HG03159 (cell line): Measurements from ENCODE around the gene FOXK2.

ENCODE experiments used
- ATAC-seq: cut with Tn5 transposase; IDR thresholded peaks from one replicate; pipeline ENCODE4 v1.9.1; 2021; ENCODE audit warnings: mild to moderate bottlenecking, moderate library complexity; ENCODE audit not compliant: unreplicated experiment

The FOXK2 gene

DNA sequence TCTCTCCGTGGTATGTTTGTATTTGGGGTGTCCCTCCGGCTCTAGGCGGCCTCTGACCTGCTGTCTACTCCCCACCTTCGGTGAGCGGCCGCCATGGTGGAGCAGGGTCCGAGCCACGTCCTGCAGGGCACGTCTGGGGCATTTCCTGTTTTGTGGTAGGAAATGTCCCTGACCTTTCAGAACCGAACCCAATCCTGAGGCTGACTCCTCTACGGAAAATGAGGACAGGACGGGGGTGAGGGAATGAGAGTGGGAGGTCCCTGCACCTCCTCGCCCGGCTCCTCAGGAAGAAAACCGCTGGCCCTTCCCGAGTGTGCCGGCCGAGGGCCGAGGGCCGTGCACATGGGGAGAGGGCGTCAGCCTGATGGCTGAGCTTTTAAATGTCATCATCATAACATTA is 83.0 kb downstream of the FOXK2 start:
- no peak for ATAC-seq

DNA sequence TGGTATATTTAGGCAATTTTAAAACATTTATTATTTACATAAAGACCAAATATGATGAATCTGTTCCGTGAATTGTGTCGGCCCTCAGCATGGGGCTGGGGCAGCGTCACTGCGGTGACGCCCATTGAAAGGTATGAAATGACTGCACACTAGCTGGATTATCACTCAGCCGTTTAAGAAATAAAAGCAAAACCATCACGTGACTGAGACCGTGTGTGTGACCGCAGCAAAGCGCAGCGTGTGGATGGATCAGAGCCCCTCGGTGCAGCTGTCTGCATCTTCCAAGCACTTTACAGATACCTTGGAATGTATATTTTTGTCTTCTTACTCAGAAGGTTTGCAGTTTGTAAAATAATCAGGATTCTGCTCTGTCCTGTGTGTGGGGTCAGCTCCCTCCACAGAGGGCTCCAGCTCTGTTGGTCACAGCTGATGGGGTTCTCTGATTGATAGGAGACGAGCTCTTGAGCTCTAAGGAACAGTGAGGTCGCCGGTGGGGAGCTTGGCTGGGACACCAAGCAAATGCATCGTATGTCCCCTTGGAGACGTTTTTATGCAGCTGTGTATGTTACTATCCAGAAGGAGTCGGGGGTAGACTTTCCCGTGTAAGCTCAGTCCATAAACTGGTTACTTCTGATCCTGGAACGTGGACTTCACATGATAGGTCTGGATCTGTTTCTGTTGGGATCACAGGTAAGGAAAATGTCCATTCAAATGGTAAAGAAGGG is 83.6 kb downstream of the FOXK2 start:
- ATAC-seq = no peak

DNA sequence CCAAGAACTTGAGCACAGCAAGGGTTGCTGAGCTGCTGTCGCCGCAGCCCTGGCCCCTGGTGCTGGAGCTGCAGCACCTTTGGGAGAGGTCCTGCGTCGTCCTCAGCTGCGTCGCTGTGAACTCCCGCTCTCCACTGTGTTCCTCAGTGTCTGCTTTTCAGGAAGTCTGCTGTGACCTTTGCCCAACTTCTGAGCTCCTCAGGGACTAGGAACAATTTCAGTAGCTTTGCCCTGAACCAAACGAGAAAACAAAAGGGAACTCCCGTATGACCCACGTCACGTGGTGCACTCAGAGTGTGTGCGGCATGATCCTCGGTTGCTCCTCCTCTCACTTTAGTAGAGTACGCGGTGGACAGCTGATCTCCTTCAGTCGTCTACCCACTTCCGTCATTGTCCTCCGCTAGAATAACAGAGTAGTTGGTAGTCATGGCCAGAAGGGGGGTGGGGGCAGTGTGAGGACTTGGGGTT is 84.5 kb downstream of the FOXK2 start:
- ATAC-seq = no peak

DNA sequence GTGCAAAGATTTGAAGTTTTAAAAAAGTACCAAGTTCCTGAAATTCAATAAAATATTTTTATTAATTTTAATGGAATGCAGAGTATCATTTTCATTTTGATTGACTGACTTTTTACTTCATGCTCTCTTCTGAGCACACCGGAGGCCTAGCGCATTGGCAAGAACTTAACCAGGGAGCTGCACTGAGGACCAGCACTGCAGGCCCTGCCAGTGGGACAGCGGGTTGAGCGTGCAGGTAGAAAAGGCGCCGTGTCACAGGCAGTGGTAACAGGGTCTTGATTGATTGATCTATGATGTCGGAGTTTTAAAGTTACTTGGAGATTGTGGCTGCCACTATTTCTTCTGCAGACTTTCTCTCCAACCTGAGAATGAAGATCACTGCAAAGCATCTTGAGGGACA is 85.0 kb downstream of the FOXK2 start:
- no peak for ATAC-seq

DNA sequence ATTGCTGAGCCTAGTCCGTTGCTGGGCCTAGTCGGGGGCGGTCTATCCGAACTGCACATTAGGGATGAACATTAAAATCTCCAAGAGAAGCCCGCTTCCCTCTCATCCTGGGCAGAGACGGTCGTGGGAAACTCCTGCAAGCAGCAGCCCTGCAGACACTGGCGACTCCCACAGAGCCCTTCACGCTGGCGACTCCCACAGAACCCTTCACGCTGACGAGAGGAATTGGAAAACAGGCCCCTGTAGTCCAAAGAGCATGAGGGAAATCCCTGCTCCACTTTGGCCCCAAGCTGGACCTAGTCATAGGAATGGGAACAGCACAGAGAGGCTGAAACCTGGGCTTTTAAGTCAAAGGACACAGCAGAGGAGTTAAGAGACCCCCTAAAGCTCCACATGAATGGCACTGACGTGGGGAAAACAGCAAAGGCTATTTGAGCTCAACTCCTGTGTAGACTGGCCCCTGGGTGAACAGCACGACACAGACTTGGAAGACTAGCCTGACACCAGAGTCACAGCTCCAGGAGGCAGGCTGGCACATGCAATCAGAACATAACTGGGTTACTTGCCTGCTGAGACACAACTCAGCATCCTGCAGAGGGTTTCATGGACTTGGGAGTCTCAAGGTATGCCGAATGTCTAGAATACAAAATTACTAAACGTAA is 86.5 kb downstream of the FOXK2 start:
- ATAC-seq = no peak

DNA sequence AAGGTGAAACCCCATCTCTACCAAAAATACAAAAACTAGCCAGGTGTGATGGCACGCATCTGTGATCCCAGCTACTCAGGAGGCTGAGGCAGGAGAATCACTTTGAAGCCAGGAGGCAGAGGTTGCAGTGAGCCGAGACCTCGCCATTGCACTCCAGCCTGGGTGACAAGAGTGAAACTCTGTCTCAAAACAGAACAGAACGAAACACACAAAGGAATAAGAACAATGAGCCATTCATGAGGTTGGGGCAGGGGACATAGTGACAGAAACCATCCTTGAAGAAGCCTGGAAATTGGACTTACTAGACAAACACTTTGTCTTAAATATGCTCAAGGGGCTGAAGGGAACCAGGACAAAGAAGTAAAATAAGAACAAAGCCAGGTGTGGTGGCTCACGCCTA is 89.3 kb downstream of the FOXK2 start:
- no peak for ATAC-seq

DNA sequence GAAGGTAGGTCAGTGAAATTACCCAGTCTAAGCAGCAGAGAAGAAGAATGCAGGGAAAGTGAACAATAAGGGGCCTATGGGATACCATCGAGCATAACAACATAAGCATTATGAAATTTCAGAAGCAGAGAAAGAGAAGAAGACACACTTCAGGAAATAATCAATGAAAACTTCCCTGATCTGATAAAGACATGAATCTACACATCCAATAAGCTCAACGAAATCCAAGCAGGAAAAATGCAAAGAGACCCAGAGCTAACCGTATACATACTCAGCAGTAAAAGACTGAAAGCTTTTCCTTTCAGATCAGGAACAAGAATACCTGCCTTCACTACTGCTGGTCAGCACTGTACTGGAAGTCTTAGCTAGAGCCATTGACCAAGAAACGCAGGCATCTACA is 90.1 kb downstream of the FOXK2 start:
- ATAC-seq = no peak

DNA sequence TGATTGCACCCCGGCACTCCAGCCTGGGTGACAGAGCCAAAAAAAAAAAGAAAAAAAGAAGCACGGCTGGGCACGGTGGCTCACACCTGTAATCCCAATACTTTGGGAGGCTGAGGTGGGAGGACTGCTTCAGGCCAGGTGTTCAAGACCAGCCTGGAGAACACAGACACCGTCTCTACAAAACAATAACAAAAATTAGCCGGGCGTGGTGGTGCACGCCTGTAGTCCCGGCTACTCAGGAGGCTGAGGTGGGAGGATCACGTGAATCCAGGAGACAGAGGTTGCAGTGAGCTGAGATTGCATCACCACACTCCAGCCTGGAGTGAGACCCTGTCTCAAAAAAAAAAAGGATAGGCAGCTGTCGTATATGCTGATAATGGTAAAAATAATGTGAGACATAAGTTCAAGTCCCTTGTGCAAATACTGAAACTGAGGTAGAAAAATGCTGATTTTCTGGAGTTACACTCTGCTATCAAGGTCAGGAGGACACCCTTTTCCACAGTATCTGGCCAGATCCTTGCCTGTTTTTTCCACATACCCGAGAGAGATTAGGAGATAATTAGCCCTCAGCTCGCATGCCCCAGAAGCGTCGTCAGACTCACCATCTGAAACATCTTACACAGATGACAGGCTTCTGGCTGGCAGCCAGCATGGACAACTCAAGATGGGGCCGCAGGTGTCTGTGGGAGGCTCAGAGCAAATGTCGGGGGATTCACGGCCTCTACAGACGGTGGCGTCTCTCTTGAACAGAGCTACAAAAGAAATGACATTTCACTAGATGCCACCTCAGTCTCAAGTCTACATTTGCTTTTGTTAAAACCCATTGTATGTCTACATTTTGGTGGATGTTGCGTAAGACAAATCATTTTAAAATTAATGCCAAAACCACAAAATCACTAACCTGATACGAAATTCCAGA is 91.9 kb downstream of the FOXK2 start:
- no peak for ATAC-seq

DNA sequence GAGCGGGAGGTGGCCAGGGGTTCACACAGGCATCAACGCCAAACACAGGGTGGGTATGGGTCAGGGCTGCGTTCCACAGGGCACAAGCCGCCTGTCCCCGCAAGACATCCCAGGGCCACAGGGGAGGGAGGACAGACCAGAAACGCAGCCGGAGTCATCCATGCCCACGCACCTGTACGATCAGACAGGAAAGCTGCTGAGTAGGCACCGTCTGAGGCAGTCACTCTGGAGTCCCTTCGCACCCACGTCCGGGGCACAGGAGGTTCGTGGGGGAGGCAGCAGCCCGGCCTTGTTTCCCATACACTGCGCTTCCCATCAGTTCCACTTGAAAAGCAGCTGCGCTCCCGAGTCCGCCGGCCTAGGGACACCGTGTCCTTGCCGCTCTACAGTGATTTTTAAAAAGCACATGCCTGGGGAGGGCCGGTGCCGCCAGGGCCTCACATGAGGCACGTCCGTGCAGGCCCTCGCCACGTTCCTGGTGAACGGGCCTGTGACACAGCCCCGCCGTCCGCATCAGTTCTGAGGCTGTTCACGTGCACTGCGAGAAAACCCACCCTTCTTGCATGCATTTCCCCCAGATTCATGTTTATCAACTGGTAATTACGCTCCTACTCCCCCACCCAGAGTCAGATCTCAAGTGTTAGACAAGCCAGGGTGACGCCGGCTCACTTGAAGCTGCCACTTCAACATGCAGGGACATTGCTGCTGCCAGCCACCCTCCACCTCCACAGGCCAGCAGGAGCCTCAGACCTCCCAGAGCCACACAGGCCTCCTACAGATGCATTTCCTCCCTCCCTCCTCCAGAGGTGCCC is 94.0 kb downstream of the FOXK2 start:
- ATAC-seq = no peak

DNA sequence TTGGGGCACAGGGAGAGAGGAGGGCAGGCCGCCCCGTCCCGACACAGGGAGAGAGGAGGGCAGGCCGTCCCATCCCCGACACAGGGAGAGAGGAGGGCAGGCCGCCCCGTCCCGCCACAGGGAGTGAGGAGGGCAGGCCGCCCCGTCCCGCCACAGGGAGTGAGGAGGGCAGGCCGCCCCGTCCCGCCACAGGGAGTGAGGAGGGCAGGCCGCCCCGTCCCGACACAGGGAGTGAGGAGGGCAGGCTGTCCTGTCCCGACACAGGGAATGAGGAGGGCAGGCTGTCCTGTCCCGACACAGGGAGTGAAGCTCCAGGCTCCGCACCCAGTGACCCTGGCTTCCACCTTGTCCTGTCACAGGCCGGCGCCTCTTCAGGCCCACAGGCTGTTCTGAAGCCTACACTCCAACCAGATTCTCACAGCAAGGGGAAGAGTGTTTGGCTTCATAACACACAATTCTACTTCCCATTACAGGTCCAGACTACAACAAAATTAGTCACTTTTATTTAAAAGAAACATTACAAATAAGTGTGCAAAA is 94.6 kb downstream of the FOXK2 start:
- ATAC-seq = no peak

DNA sequence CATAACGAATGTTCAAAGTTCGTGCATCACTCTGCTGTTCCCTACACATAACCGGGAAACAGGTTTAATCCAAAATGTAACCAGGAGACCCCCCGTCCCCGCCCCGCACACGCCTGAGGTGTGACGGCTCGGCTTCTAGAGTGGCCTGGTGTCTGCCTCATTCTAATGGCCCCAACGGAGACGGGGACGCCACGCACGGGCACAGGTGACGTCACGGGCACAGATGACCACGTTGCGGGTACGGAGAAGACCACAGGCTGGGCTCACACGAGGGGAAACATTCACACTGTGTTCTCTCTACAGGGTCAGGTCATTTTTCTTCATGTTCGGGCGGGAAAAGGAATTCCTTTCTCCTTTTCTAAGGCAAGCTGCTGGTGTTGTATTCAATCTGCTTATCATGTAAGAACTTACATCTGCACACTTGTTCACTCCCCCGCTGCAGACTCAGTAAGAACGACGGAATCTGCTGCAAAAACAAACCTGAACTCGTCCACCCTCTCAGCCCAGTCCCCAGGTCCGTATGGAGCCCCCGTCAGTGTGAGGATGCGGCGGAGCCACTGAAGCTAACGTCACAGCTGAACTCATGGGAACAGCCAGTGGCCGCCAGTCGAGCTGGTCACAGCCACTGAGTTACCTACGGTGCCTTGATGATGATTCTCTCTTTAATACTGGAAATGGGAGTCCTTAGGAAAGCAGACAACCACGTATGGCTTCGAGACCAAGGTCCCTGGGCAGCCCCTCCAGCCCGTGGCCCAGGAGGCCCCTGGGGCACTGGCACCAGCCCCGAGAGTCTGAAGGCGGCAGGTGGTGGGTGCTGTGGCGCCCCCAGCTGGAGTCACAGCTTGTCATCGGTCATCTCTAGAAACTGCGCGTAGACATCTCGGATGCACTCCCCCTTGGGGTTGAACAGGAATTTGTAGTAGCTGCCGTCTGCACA is 95.8 kb downstream of the FOXK2 start:
- ATAC-seq = no peak

DNA sequence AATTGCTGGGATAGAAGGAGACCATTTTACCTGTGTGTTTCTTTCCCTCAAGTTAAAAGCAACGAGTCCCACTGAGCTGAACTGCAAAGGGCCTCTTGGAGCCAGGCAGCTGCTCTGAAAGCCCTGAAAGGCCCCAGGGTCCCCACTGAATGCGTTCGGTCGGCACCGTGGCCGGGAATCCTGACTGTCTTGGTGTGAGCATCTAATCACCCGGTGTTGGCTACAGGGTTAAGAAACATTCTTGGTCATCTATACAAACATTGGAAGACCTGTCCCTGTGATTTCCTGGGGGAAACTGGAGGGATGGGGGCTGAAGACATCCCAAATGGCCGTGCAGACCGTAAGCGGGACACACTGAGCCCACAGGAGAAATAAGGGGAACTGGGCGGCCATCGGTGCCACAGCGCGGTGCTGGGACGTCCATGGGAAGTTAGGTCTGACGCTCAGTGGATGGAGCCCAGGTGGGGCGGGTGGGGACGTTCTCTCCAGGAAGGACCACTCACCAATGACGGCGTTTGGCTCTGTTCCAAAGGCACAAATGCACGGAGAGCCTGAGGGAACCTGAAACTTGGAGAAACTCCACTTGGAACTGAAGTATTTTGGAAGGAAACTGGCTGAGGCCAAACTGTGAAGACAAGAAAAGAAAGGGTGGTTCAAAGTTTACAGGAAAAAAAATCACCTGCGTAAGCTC is 96.6 kb downstream of the FOXK2 start:
- no peak for ATAC-seq

DNA sequence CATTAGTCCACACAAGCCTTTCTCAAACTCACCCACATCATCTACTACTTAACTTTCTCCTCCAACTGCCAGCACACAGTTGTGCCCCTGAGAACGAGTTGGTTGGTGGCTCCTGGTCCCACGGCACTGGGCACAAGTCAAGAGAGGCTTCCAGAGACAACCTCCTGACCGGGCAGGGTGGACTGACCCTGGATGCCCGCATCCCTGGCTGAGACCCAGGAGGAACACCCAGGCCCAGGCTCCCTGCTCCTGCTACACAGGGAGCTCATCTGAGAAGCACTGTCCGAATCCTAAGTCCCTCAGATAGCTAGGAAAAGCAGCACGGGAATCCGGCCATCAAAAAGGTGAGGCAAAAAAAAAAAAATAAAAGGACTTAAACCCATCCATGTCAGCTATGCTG is 99.7 kb downstream of the FOXK2 start:
- ATAC-seq = no peak

DNA sequence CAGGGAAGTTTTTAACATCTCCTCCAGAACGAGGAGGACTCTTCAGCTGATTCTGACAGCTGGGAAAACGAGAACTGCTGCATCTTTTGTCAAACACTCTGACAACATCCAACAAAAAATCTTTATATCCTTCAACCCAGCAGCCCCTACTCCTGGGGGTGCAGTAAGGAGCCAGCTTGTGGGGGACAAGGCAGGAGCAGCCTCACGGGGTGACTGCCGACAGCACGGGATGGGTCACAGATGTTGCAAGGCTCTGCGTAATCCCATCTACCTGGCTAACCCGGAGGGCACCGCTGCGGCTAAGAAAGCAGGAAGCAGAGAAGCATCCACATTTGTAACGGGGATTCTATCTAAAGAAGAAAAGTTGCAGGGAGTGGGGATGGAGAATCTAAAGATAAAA is 100.1 kb downstream of the FOXK2 start:
- ATAC-seq = no peak

DNA sequence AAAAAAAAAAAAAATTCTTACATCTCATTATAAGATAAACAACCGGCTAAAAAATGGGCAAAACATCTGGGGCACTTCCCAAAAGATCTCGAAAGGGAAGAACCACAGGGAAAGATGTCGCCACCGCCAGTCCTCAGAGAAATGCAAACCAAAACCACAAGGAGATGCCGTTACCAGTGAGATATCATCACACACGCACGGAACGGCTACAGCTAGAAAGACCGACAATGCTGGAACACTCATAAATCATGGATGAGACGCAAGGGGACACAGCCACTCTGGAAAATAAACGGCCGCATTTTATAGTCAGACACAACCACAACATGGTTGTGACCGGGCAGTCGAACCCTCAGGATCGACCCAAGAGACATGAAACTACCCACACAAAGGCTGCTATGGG is 104.2 kb downstream of the FOXK2 start:
- no peak for ATAC-seq

DNA sequence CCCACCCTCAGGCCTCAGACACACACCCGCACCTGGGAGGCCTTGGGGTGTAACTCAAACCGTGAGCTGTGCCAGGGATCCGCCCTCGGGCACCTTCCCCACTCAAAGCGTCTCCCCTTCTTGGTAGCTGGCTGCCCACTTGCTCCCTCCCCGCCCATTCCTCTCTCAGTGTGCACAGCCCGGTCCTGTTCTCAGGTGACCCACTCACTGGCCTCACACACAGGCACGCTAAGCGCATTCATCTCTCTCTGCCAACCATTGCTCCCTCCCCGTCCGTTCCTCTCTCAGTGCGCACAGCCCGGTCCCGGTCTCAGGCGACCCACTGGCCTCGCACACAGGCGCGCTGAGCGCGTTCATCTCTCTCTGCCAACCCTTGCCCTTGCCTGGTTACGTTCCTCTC is 107.9 kb downstream of the FOXK2 start:
- ATAC-seq = no peak

DNA sequence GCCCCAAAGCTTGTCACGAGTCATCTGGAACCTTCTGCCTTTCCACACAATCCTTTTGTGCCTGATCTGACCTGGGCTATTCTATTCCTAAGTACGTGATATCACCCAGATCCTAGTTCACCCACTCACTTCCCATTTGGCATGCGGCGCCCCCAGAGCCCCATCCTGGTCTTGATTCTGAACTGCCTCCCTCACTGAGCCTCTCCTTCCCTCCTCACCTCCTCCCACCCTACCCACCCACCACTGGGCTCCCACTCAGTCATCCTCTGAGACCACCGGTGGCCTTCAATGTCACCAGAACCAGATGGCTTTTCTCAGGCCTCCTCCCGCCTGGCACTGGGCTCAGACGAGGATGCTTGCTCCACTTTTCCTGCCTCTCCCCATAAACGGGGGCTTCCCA is 110.2 kb downstream of the FOXK2 start:
- no peak for ATAC-seq

DNA sequence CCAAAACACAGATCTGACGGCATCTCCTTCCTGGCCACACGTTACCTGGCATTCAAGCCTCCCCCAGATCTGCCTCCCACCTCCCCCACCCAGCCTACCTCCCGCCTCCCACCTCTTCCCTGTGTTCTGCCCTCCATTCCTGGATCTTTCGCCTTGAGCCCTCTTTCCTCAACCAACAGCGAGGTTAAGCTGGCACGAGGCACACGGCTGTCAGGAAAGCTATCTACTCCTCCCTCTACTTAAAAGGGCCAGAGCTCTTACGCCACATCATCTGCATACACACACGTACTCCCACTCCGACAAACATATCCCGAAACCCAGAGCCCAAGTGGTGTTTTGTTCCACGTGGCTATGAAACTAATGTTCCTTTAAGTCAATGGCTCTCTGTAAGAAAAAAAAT is 110.7 kb downstream of the FOXK2 start:
- ATAC-seq = no peak

DNA sequence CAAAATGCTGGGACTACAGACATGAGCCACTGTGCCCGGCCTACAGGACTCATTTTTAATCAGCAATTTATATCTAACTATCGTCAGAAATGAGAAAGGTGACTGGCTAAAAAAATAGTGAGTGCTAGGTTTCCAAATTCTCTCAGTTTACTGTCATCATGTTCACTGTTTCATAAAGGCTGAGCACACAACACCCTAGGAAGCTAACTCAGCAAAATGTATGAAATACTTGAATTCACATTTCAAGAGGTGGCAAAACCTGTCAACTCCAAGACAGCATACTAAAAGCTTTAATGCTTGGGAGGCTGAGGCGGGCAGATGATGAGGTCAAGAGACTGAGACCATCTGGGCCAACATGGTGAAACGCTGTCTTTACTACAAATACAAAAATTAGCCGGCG is 112.0 kb downstream of the FOXK2 start:
- no peak for ATAC-seq
